Neural progenitor cell (in vitro differentiated cells): ENCODE data around the gene ESPL1.

Experiments used
- EZH2 ChIP-seq: fragments of 200-600 bp; sonication (generic); IDR thresholded peaks from 2 replicates; pipeline ENCODE4 v1.6.1; 2017; ENCODE audit warnings: antibody characterized with exemption, mild to moderate bottlenecking, moderate library complexity
- TF ChIP-seq, protein P1 (sequence below): fragments of 200-600 bp; sonication (generic); IDR thresholded peaks from 2 replicates; pipeline ENCODE4 v1.5.1; 2017; ENCODE audit warnings: antibody characterized with exemption, mild to moderate bottlenecking

DNA sequence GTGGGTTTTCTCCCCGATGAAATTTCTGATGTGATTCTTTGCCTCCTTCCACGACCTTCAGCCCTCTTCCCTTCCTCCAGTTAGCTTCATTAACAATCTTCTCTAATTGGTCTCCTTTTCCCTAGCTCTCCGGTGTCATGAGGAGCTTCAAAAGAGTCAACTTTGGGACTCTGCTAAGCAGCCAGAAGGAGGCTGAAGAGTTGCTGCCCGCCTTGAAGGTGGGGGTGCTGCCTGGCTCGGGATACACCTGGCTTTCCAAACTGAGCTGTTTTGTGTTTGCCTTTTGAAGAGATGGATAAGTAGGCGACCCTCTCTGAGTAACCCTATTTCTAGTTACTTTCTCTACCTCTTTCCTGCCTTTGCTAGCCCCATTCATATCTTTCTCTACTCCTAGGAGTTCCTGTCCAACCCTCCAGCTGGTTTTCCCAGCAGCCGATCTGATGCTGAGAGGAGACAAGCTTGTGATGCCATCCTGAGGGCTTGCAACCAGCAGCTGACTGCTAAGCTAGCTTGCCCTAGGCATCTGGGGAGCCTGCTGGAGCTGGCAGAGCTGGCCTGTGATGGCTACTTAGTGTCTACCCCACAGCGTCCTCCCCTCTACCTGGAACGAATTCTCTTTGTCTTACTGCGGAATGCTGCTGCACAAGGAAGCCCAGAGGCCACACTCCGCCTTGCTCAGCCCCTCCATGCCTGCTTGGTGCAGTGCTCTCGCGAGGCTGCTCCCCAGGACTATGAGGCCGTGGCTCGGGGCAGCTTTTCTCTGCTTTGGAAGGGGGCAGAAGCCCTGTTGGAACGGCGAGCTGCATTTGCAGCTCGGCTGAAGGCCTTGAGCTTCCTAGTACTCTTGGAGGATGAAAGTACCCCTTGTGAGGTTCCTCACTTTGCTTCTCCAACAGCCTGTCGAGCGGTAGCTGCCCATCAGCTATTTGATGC, 797 bp downstream of the ESPL1 start:
- TF ChIP-seq, protein P1, sequence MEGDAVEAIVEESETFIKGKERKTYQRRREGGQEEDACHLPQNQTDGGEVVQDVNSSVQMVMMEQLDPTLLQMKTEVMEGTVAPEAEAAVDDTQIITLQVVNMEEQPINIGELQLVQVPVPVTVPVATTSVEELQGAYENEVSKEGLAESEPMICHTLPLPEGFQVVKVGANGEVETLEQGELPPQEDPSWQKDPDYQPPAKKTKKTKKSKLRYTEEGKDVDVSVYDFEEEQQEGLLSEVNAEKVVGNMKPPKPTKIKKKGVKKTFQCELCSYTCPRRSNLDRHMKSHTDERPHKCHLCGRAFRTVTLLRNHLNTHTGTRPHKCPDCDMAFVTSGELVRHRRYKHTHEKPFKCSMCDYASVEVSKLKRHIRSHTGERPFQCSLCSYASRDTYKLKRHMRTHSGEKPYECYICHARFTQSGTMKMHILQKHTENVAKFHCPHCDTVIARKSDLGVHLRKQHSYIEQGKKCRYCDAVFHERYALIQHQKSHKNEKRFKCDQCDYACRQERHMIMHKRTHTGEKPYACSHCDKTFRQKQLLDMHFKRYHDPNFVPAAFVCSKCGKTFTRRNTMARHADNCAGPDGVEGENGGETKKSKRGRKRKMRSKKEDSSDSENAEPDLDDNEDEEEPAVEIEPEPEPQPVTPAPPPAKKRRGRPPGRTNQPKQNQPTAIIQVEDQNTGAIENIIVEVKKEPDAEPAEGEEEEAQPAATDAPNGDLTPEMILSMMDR = no peak
- TF ChIP-seq EZH2 = no peak
